HepG2 (cell line): Measurements from ENCODE around the gene NUP58. TPM values are rescaled to one million over a fixed set of nuclear protein-coding genes. Genes with fewer than 3 reads are reported as not detected.

Source experiments
- ATAC-seq: fragments of 200-7000 bp; cut with Tn5 transposase; 3 replicates; pipeline ENCODE4 v1.9.1; 2020; ENCODE audit warnings: mild to moderate bottlenecking, moderate library complexity
- BruUV-seq: library from RNA; stranded (reverse); fragments of 400-500 nt; replicated peaks from 2 replicates; lab custom pipeline; 2021; lab: Mats Ljungman, UMichigan
- CTCF ChIA-PET: fragments of 300-600 bp; formaldehyde crosslinking; extraction: SDS; loops from one replicate; lab custom pipeline; 2021; ENCODE audit warnings: low total read pairs, inconsistent platforms, low intra/inter-chr PET ratio; lab: Yijun Ruan, JAX
- POLR2A ChIA-PET: fragments of 350-600 bp; sonication (Branson Sonifier 250); formaldehyde crosslinking; loops from one replicate; lab custom pipeline; 2020; ENCODE audit warnings: antibody characterized with exemption, inconsistent platforms; lab: Yijun Ruan, JAX
- DNase-seq: peaks from one replicate; pipeline ENCODE4 v3.0.0-alpha.2; 2015; ENCODE audit warnings: low spot score
- FAIRE-seq: peaks from 3 replicates; lab custom pipeline; 2011; peaks lifted over from hg19 to GRCh38; lab: Jason Lieb, UNC
- H2AFZ ChIP-seq: one replicate; pipeline ENCODE4 v1.6.1; 2011; ENCODE audit warnings: low read length, inconsistent platforms
- H3K27ac ChIP-seq: fragments of 300-600 bp; 3 replicates; pipeline ENCODE4 v1.8.0; 2011; ENCODE audit warnings: mixed run types, mild to moderate bottlenecking, mixed read lengths, low read length, inconsistent platforms; ENCODE audit not compliant: insufficient read depth; ENCODE audit errors: extremely low read length
- H3K27me3 ChIP-seq, 2 experiments: fragments of 200-600 bp in 1 of 2; 2 replicates in 1 of 2; 3 replicates in 1 of 2; pipeline versions ENCODE4 v1.6.0 to v1.8.0; 2011; ENCODE audit warnings: low read length in 2 of 2, mild to moderate bottlenecking in 2 of 2, moderate library complexity in 2 of 2, inconsistent platforms in 1 of 2; ENCODE audit not compliant: insufficient read depth in 2 of 2, control insufficient read depth in 1 of 2
- H3K36me3 ChIP-seq, 2 experiments: fragments of 200-600 bp in 1 of 2; replicated peaks in 1 of 2; 2 replicates in 1 of 2; 3 replicates in 1 of 2; pipeline versions ENCODE4 v1.5.1 to v1.8.0; 2011; ENCODE audit warnings: low read length in 2 of 2, inconsistent platforms in 1 of 2; ENCODE audit not compliant: insufficient read depth in 2 of 2, control insufficient read depth in 1 of 2
- H3K4me1 ChIP-seq: 2 replicates; pipeline ENCODE4 v1.5.1; 2012; ENCODE audit warnings: low read length, inconsistent platforms; ENCODE audit not compliant: insufficient read depth
- H3K4me2 ChIP-seq: 2 replicates; pipeline ENCODE4 v1.6.0; 2011; ENCODE audit warnings: low read depth, low read length, inconsistent platforms
- H3K4me3 ChIP-seq, 3 experiments: fragments of 200-600 bp in 1 of 3; sonication (generic), shearing (Covaris generic) in 1 of 3; replicated peaks in 1 of 3; 2 replicates each; pipeline ENCODE4 v1.5.1; 2011 to 2016; ENCODE audit warnings: low read length in 3 of 3, inconsistent platforms in 2 of 3, low read depth in 2 of 3, mild to moderate bottlenecking in 2 of 3, control low read depth in 1 of 3, mixed read lengths in 1 of 3; ENCODE audit not compliant: insufficient read depth in 1 of 3
- H3K79me2 ChIP-seq: one replicate; pipeline ENCODE4 v1.6.1; 2011; ENCODE audit warnings: low read length, inconsistent platforms; ENCODE audit not compliant: insufficient read depth
- H3K9ac ChIP-seq: 2 replicates; pipeline ENCODE4 v1.6.0; 2011; ENCODE audit warnings: mild to moderate bottlenecking, low read depth, low read length, inconsistent platforms; ENCODE audit not compliant: insufficient read depth
- H3K9me3 ChIP-seq: 2 replicates; pipeline ENCODE4 v1.5.1; 2012; ENCODE audit warnings: mild to moderate bottlenecking, low read length
- H4K20me1 ChIP-seq: 2 replicates; pipeline ENCODE4 v1.6.0; 2011; ENCODE audit warnings: inconsistent platforms, mild to moderate bottlenecking, low read length, moderate library complexity; ENCODE audit not compliant: insufficient read depth
- FOXP1 ChIP-seq, 2 experiments: fragments of 450-650 bp in 1 of 2; IDR thresholded peaks; 2 replicates each; pipeline ENCODE4 v1.6.1; 2017 to 2018; ENCODE audit warnings: antibody characterized with exemption in 1 of 2
- HNRNPH1 ChIP-seq: fragments of 200-400 bp; formaldehyde crosslinking; optimal IDR thresholded peaks from 2 replicates; pipeline ENCODE3; 2017; ENCODE audit warnings: mild to moderate bottlenecking, low read depth, low read length
- KLF9 ChIP-seq: IDR thresholded peaks from 2 replicates; pipeline ENCODE4 v1.6.1; 2016; ENCODE audit warnings: low read depth
- NONO ChIP-seq, 2 experiments: fragments of 450-650 bp in 1 of 2; sonication (generic) in 1 of 2; formaldehyde crosslinking in 1 of 2; IDR thresholded peaks in 1 of 2; conservative IDR thresholded peaks in 1 of 2; 2 replicates each; pipeline versions ENCODE4 v1.6.1 to v1.8.0; 2017 to 2022; ENCODE audit warnings: mild to moderate bottlenecking in 1 of 2, missing genetic modification reagents in 1 of 2, moderate library complexity in 1 of 2
- RELA ChIP-seq: sonication (generic); formaldehyde crosslinking; IDR thresholded peaks from 2 replicates; pipeline ENCODE4 v1.4.0; 2020; ENCODE audit warnings: missing genetic modification reagents
- ZNF234 ChIP-seq: sonication (generic); formaldehyde crosslinking; conservative IDR thresholded peaks from 2 replicates; pipeline ENCODE4 v1.5.1; 2020; ENCODE audit warnings: mild to moderate bottlenecking, missing genetic modification reagents
- ZNF343 ChIP-seq: sonication (generic); formaldehyde crosslinking; IDR thresholded peaks from 2 replicates; pipeline ENCODE4 v1.4.0; 2020; ENCODE audit warnings: mild to moderate bottlenecking, missing genetic modification reagents
- ZNF510 ChIP-seq: sonication (generic); formaldehyde crosslinking; IDR thresholded peaks from 2 replicates; pipeline ENCODE4 v1.4.0; 2020; ENCODE audit warnings: low read depth, mild to moderate bottlenecking, missing genetic modification reagents
- ZNF543 ChIP-seq: sonication (generic); formaldehyde crosslinking; IDR thresholded peaks from 2 replicates; pipeline ENCODE4 v1.4.0; 2020; ENCODE audit warnings: mild to moderate bottlenecking, missing genetic modification reagents
- ZNF546 ChIP-seq: sonication (generic); formaldehyde crosslinking; conservative IDR thresholded peaks from 2 replicates; pipeline ENCODE4 v1.8.1; 2023; ENCODE audit warnings: mild to moderate bottlenecking, missing genetic modification reagents
- ZNF552 ChIP-seq: sonication (generic); formaldehyde crosslinking; IDR thresholded peaks from 2 replicates; pipeline ENCODE4 v1.9.0; 2022; ENCODE audit warnings: missing genetic modification reagents, mild to moderate bottlenecking, borderline replicate concordance
- ZSCAN12 ChIP-seq: sonication (generic); formaldehyde crosslinking; IDR thresholded peaks from 2 replicates; pipeline ENCODE4 v1.9.0; 2021; ENCODE audit warnings: mild to moderate bottlenecking, missing genetic modification reagents
- in situ Hi-C: cut with HindIII; loops from 2 replicates; pipeline ENCODE4 v1.10.0; 2017; ENCODE audit warnings: low pct_unique_long_range_greater_than_20kb; ENCODE audit not compliant: extremely low pct_ligation_motif_present
- intact Hi-C: fragments of 100-400 bp; cut with micrococcal nuclease; formaldehyde crosslinking; loops from one replicate; pipeline ENCODE4 v1.10.0; 2022; ENCODE audit not compliant: unreplicated experiment
- polyA plus RNA-seq, 8 experiments: library from polyadenylated mRNA; depleted of rRNA in 3 of 8; stranded (reverse) in 7 of 8; unstranded in 1 of 8; fragments of >200 nt; fragmentation: Illumina TruSeq in 4 of 8; extraction: Trizol in 4 of 8; gene quantifications; 2 replicates each; pipeline versions ENCODE4 v1.2.1 to v1.2.3, GENCODE V29; 2011 to 2016; ENCODE audit warnings: low read depth in 4 of 8, missing spikeins in 1 of 8, mixed read lengths in 1 of 8; ENCODE audit not compliant: insufficient read depth in 1 of 8
- total RNA-seq, 5 experiments: library from RNA; depleted of rRNA; stranded (reverse); fragments of >200 nt; fragmentation: Illumina TruSeq; extraction: Trizol; gene quantifications; 2 replicates each; pipeline ENCODE4 v1.2.3, GENCODE V29; 2016; ENCODE audit warnings: low read depth in 1 of 5
- TF ChIP-seq, protein P1 (sequence below): sonication (generic); formaldehyde crosslinking; IDR thresholded peaks from 2 replicates; pipeline ENCODE4 v1.5.1; 2020; ENCODE audit warnings: missing genetic modification reagents, mild to moderate bottlenecking, borderline replicate concordance
- TF ChIP-seq, protein P2 (sequence below): sonication (generic); formaldehyde crosslinking; IDR thresholded peaks from 2 replicates; pipeline ENCODE4 v1.4.0; 2020; ENCODE audit warnings: missing genetic modification reagents

Gene NUP58
- total and polyA plus RNA-seq, 2 of the 13 experiments (the other 11 are each of a cell fraction or from before 2014, with no cell fraction given), result 45.4 to 46.5 TPM

DNA sequence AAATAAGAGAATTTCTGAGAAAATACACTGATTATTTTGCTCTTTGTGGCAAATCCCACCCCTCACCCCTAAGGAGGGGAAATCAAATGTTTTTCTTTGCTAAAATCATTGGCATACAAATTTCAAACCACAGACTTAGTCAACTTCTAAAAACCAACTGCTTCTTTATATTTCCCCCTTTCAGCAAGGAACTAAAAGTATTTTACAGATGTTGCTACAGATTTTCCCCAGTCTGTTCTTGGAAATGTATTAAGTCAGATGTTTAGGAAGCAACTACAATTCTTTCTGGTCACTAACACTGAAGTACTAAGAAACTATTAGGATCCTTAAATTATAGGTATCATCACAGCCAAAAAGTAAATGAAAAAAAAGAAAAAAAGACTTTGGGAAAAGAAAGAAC, 21.0 kb upstream of the NUP58 start:
- no peak overlapping the region for H3K27ac ChIP-seq
- no peaks in the 10 kb centered on the region for H3K36me3 ChIP-seq
- no peaks in the 10 kb centered on the region for H3K9me3 ChIP-seq
- no peak overlapping the region for H3K9ac ChIP-seq
- no peak for ATAC-seq
- no peak overlapping the region for H3K4me3 ChIP-seq
- DNase-seq, result no peak
- H3K79me2 ChIP-seq, result no peaks in the 10 kb centered on the region
- no TSS peak for BruUV-seq
- CTCF ChIA-PET, result no interaction called here
- peaks cover 7% of the 10 kb centered on the region for H3K4me1 ChIP-seq
- POLR2A ChIA-PET, result no interaction called here
- no peak for TF ChIP-seq FOXP1 (IDR thresholded peaks at IDR 0.05)
- TF ChIP-seq FOXP1 (CRISPR knock-in tag; IDR thresholded peaks at IDR 0.05), result no peak
- TF ChIP-seq KLF9 (CRISPR knock-in tag), result no peak
- no peak for TF ChIP-seq ZNF552 (CRISPR knock-in tag)
- TF ChIP-seq, protein P1, sequence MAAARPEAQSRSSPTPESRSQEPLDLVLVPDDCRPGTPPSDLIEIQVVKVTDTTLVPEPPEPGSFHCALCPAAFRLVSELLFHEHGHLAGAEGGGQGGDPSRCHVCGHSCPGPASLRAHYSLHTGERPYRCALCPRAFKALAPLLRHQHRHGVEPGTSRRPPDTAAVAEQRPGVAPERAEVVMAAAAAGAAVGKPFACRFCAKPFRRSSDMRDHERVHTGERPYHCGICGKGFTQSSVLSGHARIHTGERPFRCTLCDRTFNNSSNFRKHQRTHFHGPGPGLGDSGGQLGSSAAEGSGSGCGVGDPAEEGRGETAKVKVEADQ (CRISPR knock-in tag), result no peak
- TF ChIP-seq ZNF510, result no peak
- no peak for TF ChIP-seq RELA (CRISPR knock-in tag)
- TF ChIP-seq ZNF343 (CRISPR knock-in tag), result no peak
- TF ChIP-seq NONO (IDR thresholded peaks at IDR 0.05), result no peak
- no peak for TF ChIP-seq NONO (CRISPR knock-in tag; conservative IDR thresholded peaks at IDR 0.05)
- TF ChIP-seq, protein P2, sequence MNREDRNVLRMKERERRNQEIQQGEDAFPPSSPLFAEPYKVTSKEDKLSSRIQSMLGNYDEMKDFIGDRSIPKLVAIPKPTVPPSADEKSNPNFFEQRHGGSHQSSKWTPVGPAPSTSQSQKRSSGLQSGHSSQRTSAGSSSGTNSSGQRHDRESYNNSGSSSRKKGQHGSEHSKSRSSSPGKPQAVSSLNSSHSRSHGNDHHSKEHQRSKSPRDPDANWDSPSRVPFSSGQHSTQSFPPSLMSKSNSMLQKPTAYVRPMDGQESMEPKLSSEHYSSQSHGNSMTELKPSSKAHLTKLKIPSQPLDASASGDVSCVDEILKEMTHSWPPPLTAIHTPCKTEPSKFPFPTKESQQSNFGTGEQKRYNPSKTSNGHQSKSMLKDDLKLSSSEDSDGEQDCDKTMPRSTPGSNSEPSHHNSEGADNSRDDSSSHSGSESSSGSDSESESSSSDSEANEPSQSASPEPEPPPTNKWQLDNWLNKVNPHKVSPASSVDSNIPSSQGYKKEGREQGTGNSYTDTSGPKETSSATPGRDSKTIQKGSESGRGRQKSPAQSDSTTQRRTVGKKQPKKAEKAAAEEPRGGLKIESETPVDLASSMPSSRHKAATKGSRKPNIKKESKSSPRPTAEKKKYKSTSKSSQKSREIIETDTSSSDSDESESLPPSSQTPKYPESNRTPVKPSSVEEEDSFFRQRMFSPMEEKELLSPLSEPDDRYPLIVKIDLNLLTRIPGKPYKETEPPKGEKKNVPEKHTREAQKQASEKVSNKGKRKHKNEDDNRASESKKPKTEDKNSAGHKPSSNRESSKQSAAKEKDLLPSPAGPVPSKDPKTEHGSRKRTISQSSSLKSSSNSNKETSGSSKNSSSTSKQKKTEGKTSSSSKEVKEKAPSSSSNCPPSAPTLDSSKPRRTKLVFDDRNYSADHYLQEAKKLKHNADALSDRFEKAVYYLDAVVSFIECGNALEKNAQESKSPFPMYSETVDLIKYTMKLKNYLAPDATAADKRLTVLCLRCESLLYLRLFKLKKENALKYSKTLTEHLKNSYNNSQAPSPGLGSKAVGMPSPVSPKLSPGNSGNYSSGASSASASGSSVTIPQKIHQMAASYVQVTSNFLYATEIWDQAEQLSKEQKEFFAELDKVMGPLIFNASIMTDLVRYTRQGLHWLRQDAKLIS (CRISPR knock-in tag), result no peak
- no peak for TF ChIP-seq ZNF234 (CRISPR knock-in tag)
- no peak for TF ChIP-seq ZNF546
- TF ChIP-seq ZSCAN12, result no peak
- TF ChIP-seq HNRNPH1, result no peak
- no peak for TF ChIP-seq ZNF543 (CRISPR knock-in tag)
- in situ Hi-C loops (no loop called here), intact Hi-C loops (no loop called here)
- no peaks in the 10 kb centered on the region; the same call in 1 of the 2 replicates for H4K20me1 ChIP-seq
- no peak for FAIRE-seq
- no peak overlapping the region for H3K4me2 ChIP-seq
- H3K27me3 ChIP-seq, result no peaks in the 10 kb centered on the region
- H2AFZ ChIP-seq, result no peak overlapping the region
